ENCODE data around the gene PPP2R5D.

- TF ChIP-seq, protein P1, sequence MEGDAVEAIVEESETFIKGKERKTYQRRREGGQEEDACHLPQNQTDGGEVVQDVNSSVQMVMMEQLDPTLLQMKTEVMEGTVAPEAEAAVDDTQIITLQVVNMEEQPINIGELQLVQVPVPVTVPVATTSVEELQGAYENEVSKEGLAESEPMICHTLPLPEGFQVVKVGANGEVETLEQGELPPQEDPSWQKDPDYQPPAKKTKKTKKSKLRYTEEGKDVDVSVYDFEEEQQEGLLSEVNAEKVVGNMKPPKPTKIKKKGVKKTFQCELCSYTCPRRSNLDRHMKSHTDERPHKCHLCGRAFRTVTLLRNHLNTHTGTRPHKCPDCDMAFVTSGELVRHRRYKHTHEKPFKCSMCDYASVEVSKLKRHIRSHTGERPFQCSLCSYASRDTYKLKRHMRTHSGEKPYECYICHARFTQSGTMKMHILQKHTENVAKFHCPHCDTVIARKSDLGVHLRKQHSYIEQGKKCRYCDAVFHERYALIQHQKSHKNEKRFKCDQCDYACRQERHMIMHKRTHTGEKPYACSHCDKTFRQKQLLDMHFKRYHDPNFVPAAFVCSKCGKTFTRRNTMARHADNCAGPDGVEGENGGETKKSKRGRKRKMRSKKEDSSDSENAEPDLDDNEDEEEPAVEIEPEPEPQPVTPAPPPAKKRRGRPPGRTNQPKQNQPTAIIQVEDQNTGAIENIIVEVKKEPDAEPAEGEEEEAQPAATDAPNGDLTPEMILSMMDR (IDR thresholded peaks at IDR 0.05): no peak
- no peak for TF ChIP-seq POLR2AphosphoS5 (IDR thresholded peaks at IDR 0.05)
These were observed 5.9 kb upstream of the PPP2R5D start for GRCh38 chr6:42978487-42978838.

Data from sigmoid colon (tissue), 4 donors.